Measurements from ENCODE around the gene STX16. TPM values are rescaled to one million over a fixed set of nuclear protein-coding genes. Genes with fewer than 3 reads are reported as not detected.

Gene STX16
- total and polyA plus RNA-seq, 2 experiments from 2014 or later, result 23.2 to 41.8 TPM

GRCh38 chr20:58635279-58635665 lies 15.8 kb upstream of the STX16 start:
- Histone ChIP-seq H4K20me1 (ENCODE audit: insufficient read depth, poor library complexity, severe bottlenecking) (no peaks in the 10 kb centered on the region), H3K9me3 (ENCODE audit: low read depth) (no peaks in the 10 kb centered on the region), H3K9me2 (replicated peaks; ENCODE audit: insufficient read depth) (no peaks in the 10 kb centered on the region), H3K4me3 (no peak overlapping the region), H3K27me3 (no peaks in the 10 kb centered on the region), H3K27ac (no peak overlapping the region), H2AFZ (no peak overlapping the region), H3K79me2 (no peaks in the 10 kb centered on the region), H3K4me1 (ENCODE audit: insufficient read depth) (no peaks in the 10 kb centered on the region), H3K36me3 (replicated peaks; ENCODE audit: insufficient read depth, low read depth) (no peaks in the 10 kb centered on the region), H3K4me2 (no peak overlapping the region)
- no peak for TF ChIP-seq EZH2 (IDR thresholded peaks at IDR 0.05; ENCODE audit: borderline replicate concordance)
- no peak for TF ChIP-seq EZH2phosphoT487 (IDR thresholded peaks at IDR 0.05; ENCODE audit: low read depth, severe bottlenecking, unreplicated experiment)
- no peak for TF ChIP-seq CTCF (IDR thresholded peaks at IDR 0.05; ENCODE audit: poor library complexity)
- no peak for DNase-seq (ENCODE audit: low spot score)
- WGBS (ENCODE audit: low lambda C conversion rate, missing lambda C conversion rate), result 78% methylated on average over 11 of the region's 11 CpGs

- WGBS (ENCODE audit: low lambda C conversion rate, missing lambda C conversion rate), result 87% methylated on average over 10 of the region's 10 CpGs
- no peaks in the 10 kb centered on the region for H3K9me2 ChIP-seq (replicated peaks; ENCODE audit: insufficient read depth)
- no peaks in the 10 kb centered on the region for H3K79me2 ChIP-seq
- no peak for TF ChIP-seq CTCF (IDR thresholded peaks at IDR 0.05; ENCODE audit: poor library complexity)
- no peak for TF ChIP-seq EZH2phosphoT487 (IDR thresholded peaks at IDR 0.05; ENCODE audit: low read depth, severe bottlenecking, unreplicated experiment)
- TF ChIP-seq EZH2 (IDR thresholded peaks at IDR 0.05; ENCODE audit: borderline replicate concordance), result no peak
- no peak overlapping the region for H2AFZ ChIP-seq
- H4K20me1 ChIP-seq (ENCODE audit: insufficient read depth, poor library complexity, severe bottlenecking), result no peaks in the 10 kb centered on the region
- no peak for DNase-seq (ENCODE audit: low spot score)
- no peaks in the 10 kb centered on the region for H3K36me3 ChIP-seq (replicated peaks; ENCODE audit: insufficient read depth, low read depth)
- H3K4me1 ChIP-seq (ENCODE audit: insufficient read depth), result no peaks in the 10 kb centered on the region
- no peaks in the 10 kb centered on the region for H3K9me3 ChIP-seq (ENCODE audit: low read depth)
- H3K27ac ChIP-seq, result no peak overlapping the region
- H3K4me3 ChIP-seq, result no peak overlapping the region
- H3K4me2 ChIP-seq, result no peak overlapping the region
- H3K27me3 ChIP-seq, result no peaks in the 10 kb centered on the region
Measured at GRCh38 chr20:58636396-58636982, 14.6 kb upstream of the STX16 start.

GRCh38 chr20:58636983-58637421 lies 14.1 kb upstream of the STX16 start:
- TF ChIP-seq EZH2phosphoT487 (IDR thresholded peaks at IDR 0.05; ENCODE audit: low read depth, severe bottlenecking, unreplicated experiment) (no peak), CTCF (IDR thresholded peaks at IDR 0.05; ENCODE audit: poor library complexity) (no peak)
- Histone ChIP-seq H3K27me3 (no peaks in the 10 kb centered on the region), H3K9me2 (replicated peaks; ENCODE audit: insufficient read depth) (no peaks in the 10 kb centered on the region), H3K36me3 (replicated peaks; ENCODE audit: insufficient read depth, low read depth) (no peaks in the 10 kb centered on the region), H3K79me2 (no peaks in the 10 kb centered on the region), H4K20me1 (ENCODE audit: insufficient read depth, poor library complexity, severe bottlenecking) (no peaks in the 10 kb centered on the region), H3K4me3 (no peak overlapping the region), H3K27ac (no peak overlapping the region), H2AFZ (no peak overlapping the region), H3K4me1 (ENCODE audit: insufficient read depth) (no peaks in the 10 kb centered on the region), H3K4me2 (no peak overlapping the region), H3K9me3 (ENCODE audit: low read depth) (no peaks in the 10 kb centered on the region)
- 61% methylated on average over 8 of the region's 8 CpGs for WGBS (ENCODE audit: low lambda C conversion rate, missing lambda C conversion rate)
- DNase-seq (ENCODE audit: low spot score), result no peak

All from hepatocyte (in vitro differentiated cells).